GM12878 (cell line): ENCODE results near the gene MED13L.

Source experiments
- ASH2L ChIP-seq: fragments of 300-600, 200-600 bp; sonication (generic); IDR thresholded peaks from 2 replicates; pipeline ENCODE4 v1.6.1; 2017; ENCODE audit warnings: low read depth, mild to moderate bottlenecking, borderline replicate concordance
- CTCF ChIP-seq, 3 experiments: IDR thresholded peaks in 2 of 3; conservative IDR thresholded peaks in 1 of 3; 2 replicates each; pipeline ENCODE4 v1.5.1; 2011; ENCODE audit warnings: low read depth in 3 of 3, low read length in 3 of 3, mild to moderate bottlenecking in 3 of 3, control low read depth in 2 of 3, moderate library complexity in 2 of 3, inconsistent platforms in 1 of 3, mixed read lengths in 1 of 3; ENCODE audit not compliant: control insufficient read depth in 2 of 3, insufficient read depth in 1 of 3; ENCODE audit errors: extremely low read depth in 1 of 3
- HDGF ChIP-seq: fragments of 450-650 bp; IDR thresholded peaks from 2 replicates; pipeline ENCODE4 v1.6.1; 2016; ENCODE audit warnings: antibody characterized with exemption
- MAX ChIP-seq: IDR thresholded peaks from 2 replicates; pipeline ENCODE4 v1.6.1; 2012; ENCODE audit warnings: low read depth, low read length, improper control_type of control experiment
- SIN3A ChIP-seq: IDR thresholded peaks from 2 replicates; pipeline ENCODE4 v1.6.1; 2012; ENCODE audit warnings: low read depth, low read length, improper control_type of control experiment
- TCF12 ChIP-seq: IDR thresholded peaks from 2 replicates; pipeline ENCODE4 v1.6.1; 2011; ENCODE audit warnings: low read depth, mild to moderate bottlenecking, low read length
- TF ChIP-seq, protein P1 (sequence below): fragments of 450-650 bp; IDR thresholded peaks from 2 replicates; pipeline ENCODE4 v1.6.1; 2017; ENCODE audit warnings: mild to moderate bottlenecking

- TF ChIP-seq CTCF (IDR thresholded peaks at IDR 0.05 in 2 of 3, conservative IDR thresholded peaks at IDR 0.05 in 1 of 3; ENCODE audit: control insufficient read depth in 2 of 3, extremely low read depth in 1 of 3, insufficient read depth in 1 of 3, low read depth in 3 of 3, low read length in 3 of 3) (no peak), HDGF (no peak), SIN3A (no peak), MAX (no peak), ASH2L (no peak), TCF12 (no peak)
- TF ChIP-seq, protein P1, sequence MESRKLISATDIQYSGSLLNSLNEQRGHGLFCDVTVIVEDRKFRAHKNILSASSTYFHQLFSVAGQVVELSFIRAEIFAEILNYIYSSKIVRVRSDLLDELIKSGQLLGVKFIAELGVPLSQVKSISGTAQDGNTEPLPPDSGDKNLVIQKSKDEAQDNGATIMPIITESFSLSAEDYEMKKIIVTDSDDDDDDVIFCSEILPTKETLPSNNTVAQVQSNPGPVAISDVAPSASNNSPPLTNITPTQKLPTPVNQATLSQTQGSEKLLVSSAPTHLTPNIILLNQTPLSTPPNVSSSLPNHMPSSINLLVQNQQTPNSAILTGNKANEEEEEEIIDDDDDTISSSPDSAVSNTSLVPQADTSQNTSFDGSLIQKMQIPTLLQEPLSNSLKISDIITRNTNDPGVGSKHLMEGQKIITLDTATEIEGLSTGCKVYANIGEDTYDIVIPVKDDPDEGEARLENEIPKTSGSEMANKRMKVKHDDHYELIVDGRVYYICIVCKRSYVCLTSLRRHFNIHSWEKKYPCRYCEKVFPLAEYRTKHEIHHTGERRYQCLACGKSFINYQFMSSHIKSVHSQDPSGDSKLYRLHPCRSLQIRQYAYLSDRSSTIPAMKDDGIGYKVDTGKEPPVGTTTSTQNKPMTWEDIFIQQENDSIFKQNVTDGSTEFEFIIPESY: no peak
These were observed 25.6 kb upstream of the MED13L start for GRCh38 chr12:116303066-116303465.
